Lung (tissue), 12 donors: Measurements from ENCODE around the gene LBHD2. TPM values are rescaled to one million over a fixed set of nuclear protein-coding genes. Genes with fewer than 3 reads are reported as not detected.

ENCODE experiments used
- ATAC-seq: fragments of 200-7000 bp; cut with Tn5 transposase; one replicate; pipeline ENCODE4 v1.9.1; 2020; ENCODE audit warnings: moderate number of reproducible peaks; ENCODE audit not compliant: insufficient read depth, low FRiP score
- DNase-seq, 3 donors: peaks; one replicate each; pipeline ENCODE4 v3.0.0-alpha.2; 2013 to 2017
- H3K27ac ChIP-seq, 2 donors: one replicate each; pipeline ENCODE4 v1.5.1; 2013; ENCODE audit warnings: mild to moderate bottlenecking in 2 of 2, moderate library complexity in 2 of 2, control low read depth in 1 of 2, inconsistent platforms in 1 of 2, low read depth in 1 of 2, low read length in 1 of 2
- H3K27me3 ChIP-seq, 3 donors: one replicate each; pipeline ENCODE4 v1.5.1; 2013; ENCODE audit warnings: low read length in 2 of 3; ENCODE audit not compliant: control insufficient read depth in 3 of 3, insufficient read depth in 3 of 3
- H3K36me3 ChIP-seq, 4 donors: one replicate each; pipeline ENCODE4 v1.5.1; 2013; ENCODE audit warnings: low read length in 4 of 4, mild to moderate bottlenecking in 1 of 4, moderate library complexity in 1 of 4; ENCODE audit not compliant: control insufficient read depth in 4 of 4, insufficient read depth in 4 of 4
- H3K4me1 ChIP-seq, 5 donors: one replicate each; pipeline ENCODE4 v1.5.1; 2013; ENCODE audit warnings: low read length in 5 of 5, mild to moderate bottlenecking in 2 of 5, moderate library complexity in 1 of 5; ENCODE audit not compliant: control insufficient read depth in 5 of 5, insufficient read depth in 5 of 5
- H3K4me3 ChIP-seq: one replicate; pipeline ENCODE4 v1.5.1; 2013; ENCODE audit warnings: mild to moderate bottlenecking, control low read depth, moderate library complexity
- H3K9ac ChIP-seq, 2 donors: one replicate each; pipeline ENCODE4 v1.5.1; 2013; ENCODE audit warnings: low read length in 2 of 2, control low read depth in 1 of 2; ENCODE audit not compliant: insufficient read depth in 1 of 2
- H3K9me3 ChIP-seq, 4 donors: one replicate each; pipeline ENCODE4 v1.5.1; 2013; ENCODE audit warnings: low read length in 3 of 4, mild to moderate bottlenecking in 1 of 4, moderate library complexity in 1 of 4; ENCODE audit not compliant: control insufficient read depth in 4 of 4, insufficient read depth in 3 of 4
- CTCF ChIP-seq: IDR thresholded peaks from 2 replicates; pipeline ENCODE4 v1.5.1; 2012; ENCODE audit warnings: mild to moderate bottlenecking; ENCODE audit errors: control extremely low read depth, extremely low read depth
- WGBS, 2 donors: extraction: QIAGEN DNeasy Blood & Tissue Kit; methylation state at CpG; one replicate each; pipeline ENCODE4 v1.1.7; 2013; 5-methylcytosine and 5-hydroxymethylcytosine counted together
- polyA plus RNA-seq, 2 donors: library from polyadenylated mRNA; stranded (reverse); fragments of 200-250 nt; gene quantifications; one replicate each; pipeline ENCODE4 v1.2.1, GENCODE V29; 2013
- total RNA-seq, 2 donors: library from RNA; depleted of rRNA in 1 of 2; stranded (reverse); fragments of >200 nt in 1 of 2; gene quantifications; one replicate each; pipeline ENCODE4 v1.2.1, GENCODE V29; 2014 to 2021
- donor health status: control.
- donor health status: control.
- donor health status: Bipolar disorder and iron deficiency.
- donor health status: healthy.
- donor health status: DM: yes; HTN: yes; CAD: no.

LBHD2 gene
- total and polyA plus RNA-seq, 4 donors, result 0.08 TPM; not detected in 3

GRCh38 chr14:103072595-103073366, 11.2 kb upstream of the LBHD2 start:
- DNase-seq (no peak), ATAC-seq (no peak)
- Histone ChIP-seq H3K9ac (no peak overlapping the region), H3K27ac (peak overlapping the region in 1 of 2 donors; percentile 28), H3K27me3 (no peaks in the 10 kb centered on the region), H3K36me3 (no peaks in the 10 kb centered on the region), H3K9me3 (no peaks in the 10 kb centered on the region), H3K4me3 (no peak overlapping the region), H3K4me1 (peaks cover 0 to 17% (median 7%) of the 10 kb centered on the region in 5 donors)
- no peak for TF ChIP-seq CTCF
- WGBS, 2 donors, result 81 to 85% methylated on average over 21 of the region's 21 CpGs

- H3K4me3 ChIP-seq, result no peak overlapping the region
- no peaks in the 10 kb centered on the region for H3K27me3 ChIP-seq
- no peak for DNase-seq
- H3K27ac ChIP-seq, result no peak overlapping the region
- no peak for ATAC-seq
- no peak overlapping the region for H3K9ac ChIP-seq
- 89 to 94% methylated on average over 14 of the region's 14 CpGs for WGBS, 2 donors
- no peaks in the 10 kb centered on the region for H3K36me3 ChIP-seq
- no peak for TF ChIP-seq CTCF
- H3K9me3 ChIP-seq, result no peaks in the 10 kb centered on the region
- peaks cover 0 to 15% (median 7%) of the 10 kb centered on the region in 5 donors for H3K4me1 ChIP-seq
Measured at GRCh38 chr14:103073367-103073875, 10.6 kb upstream of the LBHD2 start.

GRCh38 chr14:103073876-103074728, 9.9 kb upstream of the LBHD2 start:
- Histone ChIP-seq H3K27me3 (no peaks in the 10 kb centered on the region), H3K4me1 (peaks cover 0 to 14% (median 7%) of the 10 kb centered on the region in 5 donors), H3K27ac (peak overlapping the region; percentile 81), H3K9ac (no peak overlapping the region), H3K4me3 (no peak overlapping the region), H3K36me3 (no peaks in the 10 kb centered on the region), H3K9me3 (no peaks in the 10 kb centered on the region)
- DNase-seq (no peak), ATAC-seq (no peak)
- TF ChIP-seq CTCF, result no peak
- WGBS, 2 donors, result 74 to 78% methylated on average over 21 of the region's 21 CpGs
